BLaER1 treated with 17β-estradiol and CSF1 and Interleukin-3, amounts not matched to agents 10 nM and 100 nM (cell line): ENCODE measurements around the gene TCEANC2.
"Not testable (repeated sequence)": the region's sequence is repeated elsewhere in the genome, so short reads cannot be mapped to it uniquely, and the experiment has no call there.

ENCODE experiments used
- H3K27ac ChIP-seq, 11 experiments: shearing (Covaris generic); formaldehyde crosslinking; 2 replicates each; pipeline ENCODE4 v1.8.1; 2022
- H3K27me3 ChIP-seq, 11 experiments: shearing (Covaris generic); formaldehyde crosslinking; 2 replicates each; pipeline ENCODE4 v1.8.1; 2022
- H3K36me3 ChIP-seq, 11 experiments: shearing (Covaris generic); formaldehyde crosslinking; 2 replicates each; pipeline ENCODE4 v1.8.1; 2022
- H3K4me1 ChIP-seq, 10 experiments: shearing (Covaris generic); formaldehyde crosslinking; 2 replicates each; pipeline ENCODE4 v1.8.1; 2022
- H3K4me2 ChIP-seq, 11 experiments: shearing (Covaris generic); formaldehyde crosslinking; 2 replicates each; pipeline ENCODE4 v1.8.1; 2022
- H3K4me3 ChIP-seq, 10 experiments: shearing (Covaris generic); formaldehyde crosslinking; 2 replicates each; pipeline ENCODE4 v1.8.1; 2022
- H3K9ac ChIP-seq, 11 experiments: shearing (Covaris generic); formaldehyde crosslinking; 2 replicates each; pipeline ENCODE4 v1.8.1; 2022
- H3K9me3 ChIP-seq, 11 experiments: shearing (Covaris generic); formaldehyde crosslinking; replicated peaks in 1 of 11; 2 replicates each; pipeline ENCODE4 v1.8.1; 2022
- H4K20me1 ChIP-seq, 11 experiments: shearing (Covaris generic); formaldehyde crosslinking; 2 replicates each; pipeline ENCODE4 v1.8.1; 2022
- Cebpa-rat ChIP-seq, 11 experiments: shearing (Covaris generic); IDR thresholded peaks; 2 replicates each; pipeline ENCODE4 v1.8.1; 2022

Gene TCEANC2

DNA sequence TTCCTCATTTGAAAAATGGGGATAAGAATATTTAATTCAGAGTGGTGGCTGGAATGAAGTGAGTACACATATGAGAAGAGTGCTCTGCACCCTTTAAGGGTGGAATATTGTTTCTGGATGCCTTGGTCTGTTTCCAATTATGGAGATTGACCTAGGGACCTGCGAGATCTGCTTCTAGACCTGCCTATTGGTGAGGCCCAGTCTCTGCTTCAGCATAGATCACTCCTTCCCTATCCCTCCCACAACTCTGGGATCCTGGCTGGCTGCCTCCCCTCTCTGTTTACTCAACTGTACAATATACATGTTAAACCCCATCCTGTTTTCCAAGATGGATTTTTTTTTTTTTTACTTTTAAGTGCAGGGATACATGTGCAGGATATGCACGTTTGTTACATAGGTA lies 29.1 kb upstream of the TCEANC2 start:
- H3K4me2 ChIP-seq, result no peak overlapping the region
- H3K4me1 ChIP-seq, result no peaks in the 10 kb centered on the region
- H3K36me3 ChIP-seq, result peaks cover 0 to 16% (median 5%) of the 10 kb centered on the region in 11 experiments; a peak in 8 of 22 replicates
- TF ChIP-seq Cebpa-rat (IDR thresholded peaks at IDR 0.05), result no peak
- H3K27ac ChIP-seq, result no peak overlapping the region
- no peak overlapping the region for H3K9ac ChIP-seq
- no peaks in the 10 kb centered on the region for H3K9me3 ChIP-seq
- H3K27me3 ChIP-seq, result no peaks in the 10 kb centered on the region
- no peaks in the 10 kb centered on the region for H4K20me1 ChIP-seq
- H3K4me3 ChIP-seq, result no peak overlapping the region

DNA sequence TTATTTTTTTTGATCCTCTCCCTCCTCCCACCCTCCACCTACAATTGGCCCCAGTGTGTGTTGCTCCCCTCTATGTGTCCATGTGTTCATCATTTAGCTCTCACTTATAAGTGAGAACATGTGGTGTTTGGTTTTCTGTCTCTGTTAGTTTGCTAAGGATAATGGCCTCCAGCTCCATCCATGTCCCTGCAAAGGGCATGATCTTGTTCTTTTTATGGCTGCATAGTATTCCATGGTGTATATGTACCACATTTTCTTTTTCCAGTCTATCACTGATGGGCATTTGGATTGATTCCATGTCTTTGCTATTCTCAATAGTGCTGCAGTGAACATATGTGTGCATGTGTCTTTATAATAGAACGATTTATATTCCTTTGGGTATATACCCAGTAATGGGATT lies 28.6 kb upstream of the TCEANC2 start:
- H3K4me1 ChIP-seq, H3K27ac ChIP-seq, H3K4me2 ChIP-seq, H4K20me1 ChIP-seq, H3K9ac ChIP-seq, H3K27me3 ChIP-seq, H3K4me3 ChIP-seq, H3K9me3 ChIP-seq: not testable (repeated sequence)
- peaks cover 0 to 21% (median 8%) of the 10 kb centered on the region in 11 experiments; a peak in 14 of 22 replicates for H3K36me3 ChIP-seq

DNA sequence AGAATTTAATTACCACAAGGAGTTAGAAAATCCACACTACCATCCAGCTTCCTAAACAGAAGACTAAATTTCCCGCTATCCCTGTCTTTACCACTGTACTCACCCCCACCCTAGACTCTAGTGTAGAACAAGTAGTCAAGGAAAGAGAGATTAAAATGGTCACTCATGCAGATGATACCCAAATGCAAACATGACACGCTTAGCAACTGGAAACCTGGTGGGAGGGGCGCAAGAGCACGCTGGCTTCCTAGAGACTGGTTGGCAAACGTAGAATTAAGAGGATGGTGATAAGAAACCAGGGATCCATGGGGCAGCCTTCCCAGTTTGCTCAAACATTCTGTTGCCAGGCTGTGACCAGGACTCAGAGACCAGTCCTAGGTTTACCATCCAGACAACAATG lies 25.6 kb upstream of the TCEANC2 start:
- Histone ChIP-seq H3K27me3 (no peaks in the 10 kb centered on the region), H3K27ac (no peak overlapping the region), H3K4me2 (no peak overlapping the region), H3K4me1 (no peaks in the 10 kb centered on the region; a peak in 1 of 20 replicates), H3K4me3 (no peak overlapping the region), H3K36me3 (peaks cover 29 to 51% (median 37%) of the 10 kb centered on the region in 11 experiments), H3K9me3 (no peaks in the 10 kb centered on the region), H4K20me1 (no peaks in the 10 kb centered on the region), H3K9ac (no peak overlapping the region)
- no peak for TF ChIP-seq Cebpa-rat (IDR thresholded peaks at IDR 0.05)

DNA sequence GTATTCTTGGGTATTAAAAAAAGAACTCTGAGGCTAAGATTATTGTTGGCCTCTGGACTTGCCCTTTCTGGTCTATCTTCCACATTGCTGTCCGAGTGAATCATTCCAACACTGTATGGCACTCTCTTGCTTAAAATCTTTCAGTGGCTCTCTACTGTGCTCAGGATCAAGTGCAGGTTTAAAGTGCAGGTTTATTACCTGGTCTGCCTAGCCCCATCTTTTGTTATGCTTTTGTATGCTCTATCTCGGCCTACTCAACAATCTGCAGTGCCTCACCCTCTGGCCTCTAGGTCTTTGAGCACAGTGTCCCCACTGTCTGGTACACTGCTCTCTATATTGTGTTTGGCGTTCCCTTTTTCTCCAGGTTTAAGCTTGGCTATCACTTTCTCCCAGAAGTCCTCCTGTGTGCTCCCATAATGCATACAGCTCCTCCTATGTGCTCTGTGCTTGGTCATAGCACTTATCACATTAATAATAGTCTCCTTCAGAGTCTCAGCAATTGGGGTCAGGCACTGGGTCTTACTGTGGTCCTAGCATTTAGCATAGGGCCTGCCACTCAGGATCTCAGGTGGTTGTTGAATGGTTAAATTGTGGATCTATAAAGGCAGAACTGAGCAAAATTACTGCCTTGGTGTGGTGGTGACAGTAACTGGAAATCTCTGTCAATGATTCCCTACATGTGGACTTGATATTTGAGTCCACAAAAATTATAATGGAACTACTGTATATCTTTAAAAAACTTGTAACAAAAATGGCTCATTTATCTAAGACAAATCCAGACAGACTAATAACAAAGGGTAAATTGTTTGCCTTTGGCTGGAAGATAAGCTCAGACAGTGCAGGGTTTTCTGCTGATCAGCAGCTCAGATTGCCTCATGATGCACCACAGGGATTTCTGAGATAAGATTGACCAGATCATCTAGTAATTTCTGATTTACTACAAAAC lies 24.8 kb upstream of the TCEANC2 start:
- Histone ChIP-seq H3K4me1 (no peaks in the 10 kb centered on the region; a peak in 1 of 20 replicates), H3K27me3 (no peaks in the 10 kb centered on the region), H4K20me1 (no peaks in the 10 kb centered on the region), H3K36me3 (peaks cover 37 to 58% (median 44%) of the 10 kb centered on the region in 11 experiments), H3K4me3 (no peak overlapping the region), H3K9ac (no peak overlapping the region), H3K9me3 (no peaks in the 10 kb centered on the region), H3K4me2 (no peak overlapping the region), H3K27ac (no peak overlapping the region)
- TF ChIP-seq Cebpa-rat (IDR thresholded peaks at IDR 0.05), result no peak

- Histone ChIP-seq H3K9ac (no peak overlapping the region), H3K9me3 (no peaks in the 10 kb centered on the region), H3K4me3 (no peak overlapping the region), H3K4me2 (no peak overlapping the region), H3K27me3 (no peaks in the 10 kb centered on the region; a peak in 1 of 22 replicates), H4K20me1 (peaks cover 0 to 6% (median 0%) of the 10 kb centered on the region in 11 experiments; a peak in 1 of 22 replicates), H3K27ac (no peak overlapping the region), H3K4me1 (no peaks in the 10 kb centered on the region), H3K36me3 (peaks cover 94 to 100% (median 98%) of the 10 kb centered on the region in 11 experiments)
- TF ChIP-seq Cebpa-rat (IDR thresholded peaks at IDR 0.05), result no peak
These were observed 15.9 kb upstream of the TCEANC2 start for GRCh38 chr1:54037476-54037875.

- no peak overlapping the region for H3K4me3 ChIP-seq
- peaks cover 0 to 44% (median 0%) of the 10 kb centered on the region in 11 experiments; a peak in 6 of 22 replicates for H4K20me1 ChIP-seq
- no peak for TF ChIP-seq Cebpa-rat (IDR thresholded peaks at IDR 0.05)
- H3K27ac ChIP-seq, result no peak overlapping the region
- no peak overlapping the region for H3K4me2 ChIP-seq
- H3K36me3 ChIP-seq, result peaks cover 76 to 99% (median 90%) of the 10 kb centered on the region in 11 experiments
- no peaks in the 10 kb centered on the region for H3K9me3 ChIP-seq
- peaks cover 0 to 2% (median under 1%) of the 10 kb centered on the region in 10 experiments; a peak in 5 of 20 replicates for H3K4me1 ChIP-seq
- H3K9ac ChIP-seq, result no peak overlapping the region
- H3K27me3 ChIP-seq, result no peaks in the 10 kb centered on the region; a peak in 1 of 22 replicates
These were observed 11.6 kb upstream of the TCEANC2 start for GRCh38 chr1:54041806-54042205.

- no peak overlapping the region for H3K27ac ChIP-seq
- H3K4me2 ChIP-seq, result no peak overlapping the region
- H3K4me3 ChIP-seq, result no peak overlapping the region
- H3K36me3 ChIP-seq, result peaks cover 46 to 75% (median 55%) of the 10 kb centered on the region in 11 experiments
- TF ChIP-seq Cebpa-rat (IDR thresholded peaks at IDR 0.05), result no peak
- no peaks in the 10 kb centered on the region for H3K27me3 ChIP-seq
- H4K20me1 ChIP-seq, result peaks cover 0 to 76% (median 18%) of the 10 kb centered on the region in 11 experiments; a peak in 15 of 22 replicates
- peaks cover 12 to 30% (median 14%) of the 10 kb centered on the region in 10 experiments; a peak in 18 of 20 replicates for H3K4me1 ChIP-seq
- no peak overlapping the region for H3K9ac ChIP-seq
- no peaks in the 10 kb centered on the region for H3K9me3 ChIP-seq
These were observed 7.9 kb upstream of the TCEANC2 start for GRCh38 chr1:54045496-54045895.

GRCh38 chr1:54046671-54047383 lies 6.6 kb upstream of the TCEANC2 start:
- H3K4me3 ChIP-seq, result no peak overlapping the region

More at GRCh38 chr1:54046671-54047383, 6.6 kb upstream of the TCEANC2 start:
- Histone ChIP-seq H3K27me3 (no peaks in the 10 kb centered on the region), H4K20me1 (peaks cover 0 to 89% (median 20%) of the 10 kb centered on the region in 11 experiments; a peak in 15 of 22 replicates), H3K9ac (no peak overlapping the region), H3K4me1 (peaks cover 18 to 44% (median 27%) of the 10 kb centered on the region in 10 experiments), H3K9me3 (no peaks in the 10 kb centered on the region), H3K4me2 (peak overlapping the region; percentile 21 to 57 (median 37); a peak in 17 of 22 replicates), H3K27ac (peak overlapping the region in 3 of 11 experiments; percentile 2 to 35 (median 14); a peak in 1 of 22 replicates), H3K36me3 (peaks cover 33 to 62% (median 41%) of the 10 kb centered on the region in 11 experiments)
- no peak for TF ChIP-seq Cebpa-rat (IDR thresholded peaks at IDR 0.05)
